CD14-positive monocyte (primary cell): Measurements from ENCODE around the gene GLI1. TPM values are rescaled to one million over a fixed set of nuclear protein-coding genes. Genes with fewer than 3 reads are reported as not detected.

Experiments
- DNase-seq, 3 donors: peaks; one replicate each; pipeline ENCODE4 v3.0.0-alpha.2; 2011 to 2022
- H2AFZ ChIP-seq: 2 replicates; pipeline ENCODE4 v1.6.0; 2012; ENCODE audit warnings: mild to moderate bottlenecking, low read depth, low read length, inconsistent platforms; ENCODE audit not compliant: insufficient read depth, poor library complexity, severe bottlenecking
- H3K27ac ChIP-seq, 2 donors: 1 replicate in 1 of 2; 2 replicates in 1 of 2; pipeline ENCODE4 v1.5.1; 2012 to 2013; ENCODE audit warnings: low read length in 2 of 2, control low read depth in 1 of 2, inconsistent platforms in 1 of 2, low read depth in 1 of 2, mild to moderate bottlenecking in 1 of 2
- H3K27me3 ChIP-seq, 2 donors: one replicate each; pipeline versions ENCODE4 v1.6.0 to v1.6.1; 2011 to 2013; ENCODE audit warnings: low read length in 2 of 2; ENCODE audit not compliant: control insufficient read depth in 2 of 2, insufficient read depth in 2 of 2
- H3K36me3 ChIP-seq, 2 donors: replicated peaks in 1 of 2; 1 replicate in 1 of 2; 2 replicates in 1 of 2; pipeline versions ENCODE4 v1.5.1 to v1.6.1; 2012 to 2013; ENCODE audit warnings: low read length in 2 of 2, control low read depth in 1 of 2, inconsistent platforms in 1 of 2, mild to moderate bottlenecking in 1 of 2; ENCODE audit not compliant: insufficient read depth in 2 of 2, control insufficient read depth in 1 of 2
- H3K4me1 ChIP-seq, 2 donors: 1 replicate in 1 of 2; 2 replicates in 1 of 2; pipeline versions ENCODE4 v1.5.1 to v1.6.1; 2012 to 2013; ENCODE audit warnings: low read length in 2 of 2, control low read depth in 1 of 2, inconsistent platforms in 1 of 2, mild to moderate bottlenecking in 1 of 2, moderate library complexity in 1 of 2; ENCODE audit not compliant: insufficient read depth in 2 of 2, control insufficient read depth in 1 of 2
- H3K4me2 ChIP-seq: replicated peaks from 2 replicates; pipeline ENCODE3; 2012; ENCODE audit warnings: low read length, moderate library complexity, mild to moderate bottlenecking; ENCODE audit not compliant: poor library complexity, severe bottlenecking; ENCODE audit errors: extremely low read depth
- H3K4me3 ChIP-seq, 3 experiments: fragments of 200-600 bp in 1 of 3; sonication (generic) in 1 of 3; replicated peaks in 1 of 3; 1 replicate in 2 of 3; 2 replicates in 1 of 3; pipeline ENCODE4 v1.5.1; 2011 to 2013; ENCODE audit warnings: low read length in 3 of 3, mild to moderate bottlenecking in 3 of 3, control low read depth in 2 of 3, low read depth in 2 of 3, inconsistent platforms in 1 of 3, moderate library complexity in 1 of 3
- H3K79me2 ChIP-seq: 2 replicates; pipeline ENCODE4 v1.6.0; 2012; ENCODE audit warnings: mild to moderate bottlenecking, control low read depth, inconsistent platforms, low read length, moderate library complexity; ENCODE audit not compliant: insufficient read depth
- H3K9ac ChIP-seq: 2 replicates; pipeline ENCODE4 v1.6.0; 2017; ENCODE audit warnings: low read length, mild to moderate bottlenecking; ENCODE audit not compliant: insufficient read depth, poor library complexity, severe bottlenecking
- H3K9me3 ChIP-seq, 2 donors: replicated peaks in 1 of 2; 1 replicate in 1 of 2; 2 replicates in 1 of 2; pipeline versions ENCODE4 v1.5.1 to v1.6.1; 2012 to 2013; ENCODE audit warnings: low read length in 2 of 2, control low read depth in 1 of 2; ENCODE audit not compliant: control insufficient read depth in 1 of 2, insufficient read depth in 1 of 2
- H4K20me1 ChIP-seq: 2 replicates; pipeline ENCODE4 v1.6.0; 2012; ENCODE audit warnings: mild to moderate bottlenecking, low read length, control low read depth, moderate library complexity; ENCODE audit not compliant: insufficient read depth
- H3K27ac Mint-ChIP-seq, 7 donors: one replicate each; pipeline ENCODE4 v1.8.0; 2020; ENCODE audit warnings: mild to moderate bottlenecking in 7 of 7, mixed read lengths in 7 of 7, moderate library complexity in 6 of 7, inconsistent platforms in 2 of 7
- H3K27me3 Mint-ChIP-seq, 3 donors: one replicate each; pipeline ENCODE4 v1.8.0; 2021 to 2022; ENCODE audit warnings: low read depth in 3 of 3, mild to moderate bottlenecking in 3 of 3, mixed read lengths in 3 of 3, moderate library complexity in 3 of 3, inconsistent platforms in 1 of 3
- H3K36me3 Mint-ChIP-seq, 2 donors: one replicate each; pipeline ENCODE4 v1.8.0; 2020; ENCODE audit warnings: mixed read lengths in 2 of 2, inconsistent platforms in 1 of 2, mild to moderate bottlenecking in 1 of 2
- H3K4me1 Mint-ChIP-seq: one replicate; pipeline ENCODE4 v1.8.0; 2020; ENCODE audit warnings: mild to moderate bottlenecking, mixed read lengths
- H3K4me3 Mint-ChIP-seq, 2 donors: one replicate each; pipeline ENCODE4 v1.8.0; 2020; ENCODE audit warnings: mild to moderate bottlenecking in 2 of 2, mixed read lengths in 2 of 2, moderate library complexity in 1 of 2
- H3K9me3 Mint-ChIP-seq, 7 donors: one replicate each; pipeline ENCODE4 v1.8.0; 2020 to 2022; ENCODE audit warnings: mixed read lengths in 7 of 7, mild to moderate bottlenecking in 6 of 7, moderate library complexity in 6 of 7, inconsistent platforms in 2 of 7
- WGBS: methylation state at CpG from one replicate; pipeline ENCODE4 v1.1.5; 2013; ENCODE audit warnings: missing lambda C conversion rate; ENCODE audit not compliant: insufficient coverage; 5-methylcytosine and 5-hydroxymethylcytosine counted together
- intact Hi-C, 2 donors: fragments of 100-400 bp; cut with micrococcal nuclease; formaldehyde crosslinking; loops; one replicate each; pipeline versions ENCODE4 v1.15.0 to v1.15.1; 2023
- polyA plus RNA-seq, 3 donors: library from polyadenylated mRNA; depleted of rRNA in 1 of 3; unstranded in 2 of 3; stranded (reverse) in 1 of 3; fragments of 300-500 nt in 2 of 3; fragments of >200 nt in 1 of 3; fragmentation: Illumina TruSeq in 2 of 3; gene quantifications; 1 replicate in 2 of 3; 2 replicates in 1 of 3; pipeline ENCODE4 v1.2.3, GENCODE V29; 2012 to 2021
- TF ChIP-seq, protein P1 (sequence below): fragments of 200-600 bp; IDR thresholded peaks from one replicate; pipeline ENCODE4 v1.8.0; 2022; ENCODE audit warnings: antibody characterized with exemption, mild to moderate bottlenecking

Gene GLI1
- polyA plus RNA-seq, 3 donors, result 0.05 TPM; not detected in 2

DNA sequence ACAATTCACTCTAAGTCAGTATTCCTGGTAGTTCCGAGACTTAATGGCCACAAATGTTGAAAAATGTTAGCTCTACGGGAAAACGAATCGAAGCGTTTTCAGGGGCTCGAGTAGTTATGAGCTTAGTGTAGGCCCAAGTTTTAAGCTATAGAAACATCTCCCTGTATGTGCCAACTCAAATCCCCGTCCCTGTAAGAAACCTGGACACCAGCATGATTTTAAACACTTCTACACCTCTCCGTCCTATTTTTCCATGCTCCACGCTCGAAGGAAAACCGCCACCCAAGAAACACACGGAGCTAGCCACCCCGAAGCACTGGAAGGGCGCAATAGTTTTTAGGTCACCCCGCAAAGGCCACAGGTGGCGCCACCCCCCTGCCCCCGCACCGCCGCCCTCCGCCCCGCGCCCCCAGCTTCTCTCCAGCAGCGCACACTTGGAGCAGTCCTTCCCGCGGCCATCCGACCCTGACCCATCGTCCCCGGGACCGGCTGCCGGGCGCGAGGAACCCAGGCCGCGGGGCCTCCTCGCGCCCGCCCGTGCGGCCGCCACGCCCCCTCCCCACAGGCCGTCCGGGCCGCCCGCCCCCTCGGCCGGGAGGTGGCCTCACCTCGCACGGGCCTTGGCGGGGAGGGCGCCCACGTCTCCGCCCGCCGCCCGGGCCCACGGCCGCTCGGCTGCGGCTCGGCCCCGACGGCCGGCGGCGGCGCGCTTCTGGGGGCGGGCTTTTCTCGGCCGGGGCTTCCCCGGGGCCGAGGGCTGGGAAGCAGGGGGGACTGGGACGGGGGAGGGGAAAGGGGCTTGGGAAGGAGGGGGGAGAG, 29.3 kb upstream of the GLI1 start:
- peaks cover 7 to 10% of the 10 kb centered on the region in 2 donors for H3K36me3 Mint-ChIP-seq
- peak in 1 of 3 donors; percentile 30 for DNase-seq
- H3K4me3 Mint-ChIP-seq, result peak overlapping the region; percentile 89 to 99
- Histone ChIP-seq H3K9me3 (no peaks in the 10 kb centered on the region), H3K4me3 (peak overlapping the region; percentile 60 to 82 (median 82)), H3K79me2 (peaks cover 43% of the 10 kb centered on the region), H4K20me1 (peaks cover 3% of the 10 kb centered on the region), H3K9ac (peak overlapping the region; percentile 84), H3K4me2 (peak overlapping the region; percentile 81), H3K4me1 (peaks cover 15 to 21% of the 10 kb centered on the region in 2 donors), H2AFZ (peak overlapping the region; percentile 90), H3K27ac (peak overlapping the region; percentile 71 to 99), H3K27me3 (no peaks in the 10 kb centered on the region), H3K36me3 (peaks cover 0 to 2% of the 10 kb centered on the region in 2 donors)
- H3K27me3 Mint-ChIP-seq, result no peaks in the 10 kb centered on the region
- TF ChIP-seq, protein P1, sequence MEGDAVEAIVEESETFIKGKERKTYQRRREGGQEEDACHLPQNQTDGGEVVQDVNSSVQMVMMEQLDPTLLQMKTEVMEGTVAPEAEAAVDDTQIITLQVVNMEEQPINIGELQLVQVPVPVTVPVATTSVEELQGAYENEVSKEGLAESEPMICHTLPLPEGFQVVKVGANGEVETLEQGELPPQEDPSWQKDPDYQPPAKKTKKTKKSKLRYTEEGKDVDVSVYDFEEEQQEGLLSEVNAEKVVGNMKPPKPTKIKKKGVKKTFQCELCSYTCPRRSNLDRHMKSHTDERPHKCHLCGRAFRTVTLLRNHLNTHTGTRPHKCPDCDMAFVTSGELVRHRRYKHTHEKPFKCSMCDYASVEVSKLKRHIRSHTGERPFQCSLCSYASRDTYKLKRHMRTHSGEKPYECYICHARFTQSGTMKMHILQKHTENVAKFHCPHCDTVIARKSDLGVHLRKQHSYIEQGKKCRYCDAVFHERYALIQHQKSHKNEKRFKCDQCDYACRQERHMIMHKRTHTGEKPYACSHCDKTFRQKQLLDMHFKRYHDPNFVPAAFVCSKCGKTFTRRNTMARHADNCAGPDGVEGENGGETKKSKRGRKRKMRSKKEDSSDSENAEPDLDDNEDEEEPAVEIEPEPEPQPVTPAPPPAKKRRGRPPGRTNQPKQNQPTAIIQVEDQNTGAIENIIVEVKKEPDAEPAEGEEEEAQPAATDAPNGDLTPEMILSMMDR, result peak; percentile 19
- H3K4me1 Mint-ChIP-seq, result peaks cover 26% of the 10 kb centered on the region
- H3K27ac Mint-ChIP-seq, result peak overlapping the region; percentile 97 to 99 (median 99)
- WGBS, result under 1% methylated on average over 56 of the region's 74 CpGs
- intact Hi-C loops, result no loop called here
- H3K9me3 Mint-ChIP-seq, result peaks cover 0 to 1% (median 0%) of the 10 kb centered on the region in 7 donors

DNA sequence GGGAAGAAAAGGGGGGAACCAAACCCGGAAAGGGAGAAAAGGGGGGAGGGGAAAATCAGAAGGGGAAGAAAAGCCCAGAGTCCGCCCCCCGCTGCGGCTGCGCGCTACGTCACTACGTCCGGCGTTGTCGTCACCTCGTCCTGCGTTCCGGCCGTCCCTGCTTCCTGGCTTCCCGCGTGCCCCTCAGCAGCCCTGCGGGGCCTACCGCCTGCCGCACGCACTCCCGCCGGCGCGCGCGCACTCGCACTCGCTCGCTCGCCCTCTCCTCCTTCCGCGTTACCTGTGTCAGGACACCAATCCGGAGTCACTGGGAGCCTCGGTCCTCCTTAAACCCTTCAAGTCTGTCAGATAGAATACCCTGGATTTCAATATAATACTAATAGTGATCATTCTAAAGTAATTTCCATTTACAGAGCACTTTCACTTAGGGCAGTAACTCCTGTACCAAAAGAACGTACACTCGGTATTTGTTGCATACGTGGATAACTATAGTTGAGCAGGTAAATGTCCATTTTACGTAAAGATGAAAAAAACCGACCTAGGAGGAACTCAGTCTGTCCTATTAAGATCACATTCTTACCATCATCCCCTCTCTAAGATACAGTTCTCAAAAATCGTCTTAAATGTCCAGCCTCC, 28.5 kb upstream of the GLI1 start, which contains the start of gene R3HDM2:
TSS of gene R3HDM2 (minus strand) at position 113 of the 636 bp plus-strand sequence. CDS start 120,615 bp downstream, outside the sequence.
- Histone ChIP-seq H3K4me1 (peaks cover 15 to 21% of the 10 kb centered on the region in 2 donors), H4K20me1 (no peaks in the 10 kb centered on the region), H3K79me2 (peaks cover 36% of the 10 kb centered on the region), H3K27ac (peak within 1 kb of the TSS; percentile 71 to 99), H3K4me3 (peak within 1 kb of the TSS; percentile 60 to 82 (median 82)), H3K27me3 (no peaks in the 10 kb centered on the region), H3K4me2 (peak within 1 kb of the TSS; percentile 81), H3K36me3 (no peaks in the 10 kb centered on the region), H3K9me3 (no peaks in the 10 kb centered on the region), H2AFZ (peak within 1 kb of the TSS; percentile 90), H3K9ac (peak within 1 kb of the TSS; percentile 84)
- TF ChIP-seq, protein P1, result no peak
- H3K4me3 Mint-ChIP-seq, result peak within 1 kb of the TSS; percentile 89 to 99
- WGBS, result 0% methylated on average over 19 of the region's 41 CpGs
- DNase-seq, result peak; percentile 96 to 98 (median 97)
- intact Hi-C loops, result no loop called here
- H3K4me1 Mint-ChIP-seq, result peaks cover 29% of the 10 kb centered on the region
- peaks cover 0 to 1% (median 0%) of the 10 kb centered on the region in 7 donors for H3K9me3 Mint-ChIP-seq
- H3K36me3 Mint-ChIP-seq, result peaks cover 3% of the 10 kb centered on the region in 2 donors
- peak within 1 kb of the TSS; percentile 97 to 99 (median 99) for H3K27ac Mint-ChIP-seq
- no peaks in the 10 kb centered on the region for H3K27me3 Mint-ChIP-seq
